H1 (cell line): ENCODE results near the gene LEMD2. TPM values are rescaled to one million over a fixed set of nuclear protein-coding genes. Genes with fewer than 3 reads are reported as not detected.

Experiments used
- CHD7 ChIP-seq: fragments of 300-600 bp; sonication (generic); IDR thresholded peaks from 2 replicates; pipeline ENCODE4 v1.7.1; 2012; ENCODE audit warnings: low read length, moderate library complexity, mild to moderate bottlenecking, inconsistent platforms; ENCODE audit not compliant: insufficient replicate concordance
- polyA plus RNA-seq, 7 experiments: library from polyadenylated mRNA; depleted of rRNA in 3 of 7; stranded (reverse) in 5 of 7; unstranded in 2 of 7; fragments of >200 nt in 5 of 7; fragments of 200-250 nt in 2 of 7; gene quantifications; 1 replicate in 5 of 7; 2 replicates in 1 of 7; 4 replicates in 1 of 7; pipeline versions ENCODE4 v1.2.1 to v1.2.3, GENCODE V29; 2011 to 2013; ENCODE audit warnings: missing spikeins in 2 of 7, mixed read lengths in 2 of 7
- total RNA-seq: library from RNA; stranded (reverse); fragmentation: NEBNext Ultra II Directional; extraction: Animal tissue kit (Norgen Biotek cat#: 25700); gene quantifications from 2 replicates; pipeline ENCODE4 v1.2.1, GENCODE V29; 2021

Gene LEMD2
- total and polyA plus RNA-seq, 2 of the 8 experiments (the other 6 are each of a cell fraction or from before 2014, with no cell fraction given) = 32.7 to 57.3 TPM

GRCh38 chr6:33790910-33791309 is 2.0 kb upstream of the LEMD2 start (continued):
- TF ChIP-seq CHD7 = no peak
- TF ChIP-seq, all 59 proteins: peak for 4
